Panc1 (cell line): Measurements from ENCODE around the gene ZMYND10. TPM values are rescaled to one million over a fixed set of nuclear protein-coding genes. Genes with fewer than 3 reads are reported as not detected.

Source experiments
- ATAC-seq: fragments of 200-7000 bp; cut with Tn5 transposase; 2 replicates; pipeline ENCODE4 v1.9.1; 2020; ENCODE audit warnings: mild to moderate bottlenecking, moderate library complexity
- BruUV-seq: library from RNA; stranded (reverse); fragments of 400-500 nt; replicated peaks from 2 replicates; lab custom pipeline; 2021; lab: Mats Ljungman, UMichigan
- CTCF ChIA-PET: fragments of 300-600 bp; sonication (Branson Sonifier 250); formaldehyde crosslinking; loops from one replicate; lab custom pipeline; 2022; ENCODE audit warnings: antibody characterized with exemption; lab: Charles Lee
- POLR2A ChIA-PET: fragments of 300-600 bp; sonication (Branson Sonifier 250); formaldehyde crosslinking; loops from one replicate; lab custom pipeline; 2022; ENCODE audit warnings: antibody characterized with exemption; lab: Charles Lee
- DNase-seq: peaks from one replicate; pipeline ENCODE4 v3.0.0-alpha.2; 2010; ENCODE audit warnings: low read depth, low spot score
- H3K27ac ChIP-seq: 2 replicates; pipeline ENCODE4 v1.5.1; 2011; ENCODE audit warnings: mild to moderate bottlenecking, low read length, inconsistent platforms
- H3K27me3 ChIP-seq: fragments of 200-500 bp; sonication (Bioruptor generic); 2 replicates; pipeline ENCODE4 v1.6.0; 2014; ENCODE audit warnings: low read length, inconsistent platforms; ENCODE audit not compliant: control insufficient read depth, insufficient read depth
- H3K36me3 ChIP-seq: fragments of 200-500 bp; sonication (Bioruptor generic); 2 replicates; pipeline ENCODE4 v1.5.1; 2014; ENCODE audit warnings: inconsistent platforms, mild to moderate bottlenecking, low read length, moderate library complexity; ENCODE audit not compliant: control insufficient read depth, insufficient read depth
- H3K4me1 ChIP-seq: 2 replicates; pipeline ENCODE4 v1.5.1; 2011; ENCODE audit warnings: inconsistent platforms, mild to moderate bottlenecking, low read length, moderate library complexity; ENCODE audit not compliant: control insufficient read depth, insufficient read depth
- H3K4me3 ChIP-seq, 2 experiments: 2 replicates each; pipeline ENCODE4 v1.5.1; 2011 to 2012; ENCODE audit warnings: low read depth in 2 of 2, low read length in 2 of 2, mild to moderate bottlenecking in 2 of 2, inconsistent platforms in 1 of 2, moderate library complexity in 1 of 2
- H3K9me3 ChIP-seq: fragments of 200-500 bp; sonication (Bioruptor generic); 2 replicates; pipeline ENCODE4 v1.5.1; 2014; ENCODE audit warnings: low read depth, mild to moderate bottlenecking, inconsistent platforms, low read length, moderate library complexity; ENCODE audit not compliant: control insufficient read depth, insufficient read depth
- POLR2AphosphoS5 ChIP-seq: IDR thresholded peaks from 2 replicates; pipeline ENCODE4 v1.6.1; 2012; ENCODE audit warnings: mild to moderate bottlenecking, low read depth, low read length, moderate library complexity
- SIN3A ChIP-seq: IDR thresholded peaks from 2 replicates; pipeline ENCODE4 v1.6.1; 2012; ENCODE audit warnings: low read depth, mild to moderate bottlenecking, low read length, moderate library complexity, borderline replicate concordance; ENCODE audit not compliant: insufficient read depth
- TCF7L2 ChIP-seq: IDR thresholded peaks from 2 replicates; pipeline ENCODE4 v1.6.1; 2011; ENCODE audit warnings: mild to moderate bottlenecking, low read depth, low read length, inconsistent platforms
- in situ Hi-C: cut with HindIII; loops from 2 replicates; pipeline ENCODE4 v1.10.0; 2016; ENCODE audit warnings: low sequenced_read_pairs, low pct_unique_long_range_greater_than_20kb
- intact Hi-C: fragments of 100-400 bp; cut with micrococcal nuclease; formaldehyde crosslinking; loops from one replicate; pipeline ENCODE4 v1.10.0; 2022; ENCODE audit not compliant: unreplicated experiment
- total RNA-seq: library from RNA; stranded (reverse); gene quantifications from one replicate; pipeline ENCODE4 v1.2.1, GENCODE V29; 2021; ENCODE audit not compliant: unreplicated experiment
- TF ChIP-seq, protein P1 (sequence below): fragments of 450-650 bp; IDR thresholded peaks from 2 replicates; pipeline ENCODE4 v1.5.1; 2017; ENCODE audit warnings: mild to moderate bottlenecking
- TF ChIP-seq, protein P2 (sequence below), 2 experiments: IDR thresholded peaks; 2 replicates each; pipeline ENCODE4 v1.6.1; 2011 to 2012; ENCODE audit warnings: low read depth in 2 of 2, control low read depth in 1 of 2, low read length in 1 of 2, mild to moderate bottlenecking in 1 of 2, moderate library complexity in 1 of 2; ENCODE audit not compliant: insufficient read depth in 1 of 2

ZMYND10 gene
- total RNA-seq, 1 experiment from 2014 or later = 3.6 TPM

DNA sequence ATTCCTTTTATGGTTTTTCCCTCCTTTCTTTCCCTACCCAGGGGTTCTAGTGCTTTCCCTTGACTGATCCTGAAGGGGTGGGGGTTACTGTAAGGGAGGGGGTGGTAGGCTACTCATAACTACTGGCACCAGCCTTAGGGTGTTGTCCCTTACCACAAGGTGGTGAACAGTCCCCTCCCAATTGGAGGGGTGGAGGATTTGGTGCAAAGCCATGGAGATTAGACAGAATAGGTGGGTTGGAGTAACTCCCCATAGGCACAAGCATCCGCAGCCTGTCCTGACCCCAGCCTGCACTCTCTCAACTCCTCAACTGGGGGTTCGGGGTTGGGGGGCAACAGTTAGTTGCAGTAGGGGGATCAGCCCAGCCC, 20.4 kb downstream of the ZMYND10 start:
- Histone ChIP-seq H3K27ac (no peak overlapping the region), H3K4me1 (peaks cover 31% of the 10 kb centered on the region), H3K36me3 (peaks cover 5% of the 10 kb centered on the region; the same call in 1 of the 2 replicates), H3K9me3 (no peaks in the 10 kb centered on the region), H3K27me3 (no peaks in the 10 kb centered on the region), H3K4me3 (no peak overlapping the region)
- no TSS peak for BruUV-seq
- no peak for ATAC-seq
- in situ Hi-C loops = no loop called here
- CTCF ChIA-PET = interaction anchor here (0.6 to 1.1 kb wide), 3 partner anchors 26 to 191 kb away, joined by 3 to 4 read pairs (median 3); partner anchors contain the start of genes HYAL3 and NAA80
- TF ChIP-seq, protein P1, sequence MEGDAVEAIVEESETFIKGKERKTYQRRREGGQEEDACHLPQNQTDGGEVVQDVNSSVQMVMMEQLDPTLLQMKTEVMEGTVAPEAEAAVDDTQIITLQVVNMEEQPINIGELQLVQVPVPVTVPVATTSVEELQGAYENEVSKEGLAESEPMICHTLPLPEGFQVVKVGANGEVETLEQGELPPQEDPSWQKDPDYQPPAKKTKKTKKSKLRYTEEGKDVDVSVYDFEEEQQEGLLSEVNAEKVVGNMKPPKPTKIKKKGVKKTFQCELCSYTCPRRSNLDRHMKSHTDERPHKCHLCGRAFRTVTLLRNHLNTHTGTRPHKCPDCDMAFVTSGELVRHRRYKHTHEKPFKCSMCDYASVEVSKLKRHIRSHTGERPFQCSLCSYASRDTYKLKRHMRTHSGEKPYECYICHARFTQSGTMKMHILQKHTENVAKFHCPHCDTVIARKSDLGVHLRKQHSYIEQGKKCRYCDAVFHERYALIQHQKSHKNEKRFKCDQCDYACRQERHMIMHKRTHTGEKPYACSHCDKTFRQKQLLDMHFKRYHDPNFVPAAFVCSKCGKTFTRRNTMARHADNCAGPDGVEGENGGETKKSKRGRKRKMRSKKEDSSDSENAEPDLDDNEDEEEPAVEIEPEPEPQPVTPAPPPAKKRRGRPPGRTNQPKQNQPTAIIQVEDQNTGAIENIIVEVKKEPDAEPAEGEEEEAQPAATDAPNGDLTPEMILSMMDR = no peak
- no peak for TF ChIP-seq SIN3A
- TF ChIP-seq POLR2AphosphoS5 = no peak
- TF ChIP-seq, protein P2, sequence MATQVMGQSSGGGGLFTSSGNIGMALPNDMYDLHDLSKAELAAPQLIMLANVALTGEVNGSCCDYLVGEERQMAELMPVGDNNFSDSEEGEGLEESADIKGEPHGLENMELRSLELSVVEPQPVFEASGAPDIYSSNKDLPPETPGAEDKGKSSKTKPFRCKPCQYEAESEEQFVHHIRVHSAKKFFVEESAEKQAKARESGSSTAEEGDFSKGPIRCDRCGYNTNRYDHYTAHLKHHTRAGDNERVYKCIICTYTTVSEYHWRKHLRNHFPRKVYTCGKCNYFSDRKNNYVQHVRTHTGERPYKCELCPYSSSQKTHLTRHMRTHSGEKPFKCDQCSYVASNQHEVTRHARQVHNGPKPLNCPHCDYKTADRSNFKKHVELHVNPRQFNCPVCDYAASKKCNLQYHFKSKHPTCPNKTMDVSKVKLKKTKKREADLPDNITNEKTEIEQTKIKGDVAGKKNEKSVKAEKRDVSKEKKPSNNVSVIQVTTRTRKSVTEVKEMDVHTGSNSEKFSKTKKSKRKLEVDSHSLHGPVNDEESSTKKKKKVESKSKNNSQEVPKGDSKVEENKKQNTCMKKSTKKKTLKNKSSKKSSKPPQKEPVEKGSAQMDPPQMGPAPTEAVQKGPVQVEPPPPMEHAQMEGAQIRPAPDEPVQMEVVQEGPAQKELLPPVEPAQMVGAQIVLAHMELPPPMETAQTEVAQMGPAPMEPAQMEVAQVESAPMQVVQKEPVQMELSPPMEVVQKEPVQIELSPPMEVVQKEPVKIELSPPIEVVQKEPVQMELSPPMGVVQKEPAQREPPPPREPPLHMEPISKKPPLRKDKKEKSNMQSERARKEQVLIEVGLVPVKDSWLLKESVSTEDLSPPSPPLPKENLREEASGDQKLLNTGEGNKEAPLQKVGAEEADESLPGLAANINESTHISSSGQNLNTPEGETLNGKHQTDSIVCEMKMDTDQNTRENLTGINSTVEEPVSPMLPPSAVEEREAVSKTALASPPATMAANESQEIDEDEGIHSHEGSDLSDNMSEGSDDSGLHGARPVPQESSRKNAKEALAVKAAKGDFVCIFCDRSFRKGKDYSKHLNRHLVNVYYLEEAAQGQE (IDR thresholded peaks at IDR 0.05; ENCODE audit: insufficient read depth in 1 of 2, low read depth in 2 of 2, low read length in 1 of 2) = no peak
- no peak for TF ChIP-seq TCF7L2
- intact Hi-C loops = no loop called here
- POLR2A ChIA-PET = no interaction called here
- DNase-seq = no peak

DNA sequence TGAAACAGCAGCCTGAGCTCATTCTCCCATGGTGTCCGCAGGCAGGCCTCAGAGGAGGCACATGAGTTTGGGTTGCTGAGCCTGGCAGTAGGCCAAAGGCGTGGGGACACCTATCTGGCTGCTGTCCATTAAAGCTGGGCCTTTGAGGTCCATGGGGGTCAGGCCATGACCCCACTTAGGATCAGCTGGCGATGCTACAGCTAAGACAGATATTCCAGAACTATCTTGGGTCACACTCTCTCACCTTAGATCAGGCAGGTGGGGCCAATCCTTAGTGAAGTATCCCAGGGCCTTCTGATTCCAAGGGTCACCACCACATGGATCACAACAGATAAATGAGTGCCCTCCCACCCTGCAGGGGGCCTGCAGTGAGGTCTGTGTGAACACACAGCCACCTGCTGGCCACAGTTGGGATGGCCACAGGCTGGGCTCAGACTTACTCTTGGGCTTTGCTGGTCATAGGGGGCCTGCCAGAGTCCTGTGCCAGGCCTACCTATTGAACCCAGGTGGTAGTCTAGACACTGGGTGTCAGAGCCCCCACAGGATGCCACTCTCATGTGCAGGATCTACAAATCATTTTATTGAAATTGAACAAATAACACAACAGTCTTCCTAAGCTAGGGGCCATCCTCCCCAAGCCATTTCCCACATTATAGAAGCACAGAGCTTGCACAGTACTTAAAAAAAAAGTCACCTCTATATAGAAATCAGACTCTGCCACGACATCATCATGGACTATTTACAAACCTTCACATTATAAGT, 21.0 kb downstream of the ZMYND10 start:
- intact Hi-C loops = no loop called here
- TF ChIP-seq, protein P2 (IDR thresholded peaks at IDR 0.05; ENCODE audit: insufficient read depth in 1 of 2, low read depth in 2 of 2, low read length in 1 of 2) = no peak
- no peak for TF ChIP-seq SIN3A
- TF ChIP-seq, protein P1 = peak; percentile 88
- no peak overlapping the region for H3K27ac ChIP-seq
- H3K4me3 ChIP-seq = no peak overlapping the region
- H3K36me3 ChIP-seq = peaks cover 5% of the 10 kb centered on the region; the same call in 1 of the 2 replicates
- no peaks in the 10 kb centered on the region for H3K27me3 ChIP-seq
- POLR2A ChIA-PET = interaction anchor here (0.7 kb wide), 1 partner anchor 288 kb away, joined by 3 read pairs; no protein-coding TSS in a partner anchor
- ATAC-seq = peak; percentile 48
- BruUV-seq = no TSS peak
- in situ Hi-C loops = no loop called here
- no peaks in the 10 kb centered on the region for H3K9me3 ChIP-seq
- CTCF ChIA-PET = interaction anchor here (0.6 to 1.1 kb wide), 4 partner anchors 12 to 190 kb away, joined by 3 to 4 read pairs (median 3); partner anchors contain the start of genes HYAL3 and NAA80
- no peak for DNase-seq
- H3K4me1 ChIP-seq = peaks cover 33% of the 10 kb centered on the region
